Tibial artery (tissue), 4 donors: ENCODE data around the gene MYO10.

Experiments used
- DNase-seq, 2 donors: peaks; one replicate each; pipeline ENCODE4 v3.0.0-alpha.2; 2019
- H3K27ac ChIP-seq, 2 donors: fragments of 200-600 bp; sonication (generic) in 1 of 2; 1 replicate in 1 of 2; 2 replicates in 1 of 2; pipeline ENCODE4 v1.5.1; 2018 to 2019; ENCODE audit warnings: mild to moderate bottlenecking in 1 of 2
- H3K27me3 ChIP-seq, 2 donors: fragments of 200-600 bp; sonication (generic) in 1 of 2; one replicate each; pipeline versions ENCODE4 v1.5.1 to v1.6.0; 2016 to 2019
- H3K36me3 ChIP-seq, 3 donors: fragments of 200-600 bp; sonication (generic) in 2 of 3; one replicate each; pipeline ENCODE4 v1.5.1; 2016 to 2019; ENCODE audit warnings: mild to moderate bottlenecking in 2 of 3
- H3K4me1 ChIP-seq, 4 donors: fragments of 200-600 bp; sonication (generic) in 2 of 4; 1 replicate in 3 of 4; 2 replicates in 1 of 4; pipeline ENCODE4 v1.5.1; 2016 to 2019
- H3K4me3 ChIP-seq, 2 donors: fragments of 200-600 bp; sonication (generic) in 1 of 2; 1 replicate in 1 of 2; 2 replicates in 1 of 2; pipeline ENCODE4 v1.5.1; 2018 to 2019; ENCODE audit warnings: mild to moderate bottlenecking in 2 of 2
- H3K9me3 ChIP-seq, 3 donors: fragments of 200-600 bp; sonication (generic) in 1 of 3; one replicate each; pipeline ENCODE4 v1.5.1; 2016 to 2019
- intact Hi-C: fragments of 100-400 bp; cut with DNase I; formaldehyde crosslinking; loops from one replicate; pipeline ENCODE4 v1.15.0; 2023; ENCODE audit warnings: low total_unique reads
- TF ChIP-seq, protein P1 (sequence below), 2 experiments: fragments of 200-600 bp in 1 of 2; fragments of 450-650 bp in 1 of 2; IDR thresholded peaks; one replicate each; pipeline ENCODE4 v1.5.1; 2017 to 2019; ENCODE audit warnings: antibody characterized with exemption in 2 of 2, mild to moderate bottlenecking in 1 of 2, moderate library complexity in 1 of 2

Gene MYO10

GRCh38 chr5:16885635-16886365, 50.3 kb downstream of the MYO10 start:
- DNase-seq: no peak
- Histone ChIP-seq H3K9me3 (no peaks in the 10 kb centered on the region), H3K36me3 (no peaks in the 10 kb centered on the region), H3K4me3 (no peak overlapping the region), H3K27me3 (no peaks in the 10 kb centered on the region), H3K4me1 (peaks cover 0 to 95% (median 51%) of the 10 kb centered on the region in 4 donors), H3K27ac (peak overlapping the region; percentile 82 to 84)
- TF ChIP-seq, protein P1, sequence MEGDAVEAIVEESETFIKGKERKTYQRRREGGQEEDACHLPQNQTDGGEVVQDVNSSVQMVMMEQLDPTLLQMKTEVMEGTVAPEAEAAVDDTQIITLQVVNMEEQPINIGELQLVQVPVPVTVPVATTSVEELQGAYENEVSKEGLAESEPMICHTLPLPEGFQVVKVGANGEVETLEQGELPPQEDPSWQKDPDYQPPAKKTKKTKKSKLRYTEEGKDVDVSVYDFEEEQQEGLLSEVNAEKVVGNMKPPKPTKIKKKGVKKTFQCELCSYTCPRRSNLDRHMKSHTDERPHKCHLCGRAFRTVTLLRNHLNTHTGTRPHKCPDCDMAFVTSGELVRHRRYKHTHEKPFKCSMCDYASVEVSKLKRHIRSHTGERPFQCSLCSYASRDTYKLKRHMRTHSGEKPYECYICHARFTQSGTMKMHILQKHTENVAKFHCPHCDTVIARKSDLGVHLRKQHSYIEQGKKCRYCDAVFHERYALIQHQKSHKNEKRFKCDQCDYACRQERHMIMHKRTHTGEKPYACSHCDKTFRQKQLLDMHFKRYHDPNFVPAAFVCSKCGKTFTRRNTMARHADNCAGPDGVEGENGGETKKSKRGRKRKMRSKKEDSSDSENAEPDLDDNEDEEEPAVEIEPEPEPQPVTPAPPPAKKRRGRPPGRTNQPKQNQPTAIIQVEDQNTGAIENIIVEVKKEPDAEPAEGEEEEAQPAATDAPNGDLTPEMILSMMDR (IDR thresholded peaks at IDR 0.05): no peak
- intact Hi-C loops: no loop called here

DNA sequence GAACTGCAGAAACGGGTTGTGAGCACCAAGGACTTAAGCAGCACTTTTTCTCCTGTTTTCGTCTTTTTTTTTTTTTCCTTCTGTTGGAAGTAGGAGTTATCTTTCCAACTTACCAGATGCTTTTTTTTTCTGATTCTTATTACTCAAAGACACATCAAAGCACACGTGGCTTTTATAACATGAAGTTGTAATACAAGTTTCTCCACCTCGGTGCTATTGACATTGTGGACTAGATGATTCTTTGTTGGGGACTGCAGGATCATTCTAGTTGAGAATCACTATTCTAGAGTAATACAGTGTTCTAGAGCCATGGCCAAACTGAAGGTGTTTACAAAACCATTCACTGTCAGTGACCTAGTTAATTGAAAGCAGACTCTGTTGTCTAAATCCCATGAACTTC, 51.5 kb downstream of the MYO10 start:
- Histone ChIP-seq H3K9me3 (no peaks in the 10 kb centered on the region), H3K36me3 (no peaks in the 10 kb centered on the region), H3K4me1 (peaks cover 0 to 97% (median 59%) of the 10 kb centered on the region in 4 donors), H3K4me3 (no peak overlapping the region), H3K27me3 (no peaks in the 10 kb centered on the region), H3K27ac (peak overlapping the region; percentile 82 to 84)
- TF ChIP-seq, protein P1 (IDR thresholded peaks at IDR 0.05): no peak
- intact Hi-C loops: no loop called here
- no peak for DNase-seq

DNA sequence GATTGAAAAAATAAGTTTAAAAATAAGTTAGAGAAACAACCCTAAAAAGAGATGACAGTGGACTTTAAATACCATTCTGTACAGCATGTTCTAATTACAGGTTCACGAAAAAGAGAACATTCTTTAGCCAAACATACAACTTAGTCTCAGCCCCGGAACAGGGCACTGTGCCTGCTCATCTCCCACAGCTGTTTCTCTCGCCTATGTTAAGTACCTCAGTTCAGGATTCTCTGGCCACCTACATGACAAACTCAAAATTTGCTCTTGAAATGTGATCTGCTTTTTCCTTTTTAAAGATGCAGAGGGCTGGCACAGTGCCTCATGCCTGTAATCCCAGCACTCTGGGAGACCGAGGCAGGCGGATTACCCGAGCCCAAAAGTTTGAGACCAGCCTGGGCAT, 52.3 kb downstream of the MYO10 start:
- TF ChIP-seq, protein P1 (IDR thresholded peaks at IDR 0.05): no peak
- no peaks in the 10 kb centered on the region for H3K36me3 ChIP-seq
- H3K27me3 ChIP-seq: no peaks in the 10 kb centered on the region
- peak overlapping the region; percentile 82 to 84 for H3K27ac ChIP-seq
- no peak overlapping the region for H3K4me3 ChIP-seq
- peaks cover 0 to 97% (median 63%) of the 10 kb centered on the region in 4 donors for H3K4me1 ChIP-seq
- DNase-seq: no peak
- H3K9me3 ChIP-seq: no peaks in the 10 kb centered on the region
- intact Hi-C loops: no loop called here

GRCh38 chr5:16883176-16883575, 52.9 kb downstream of the MYO10 start:
- no peak overlapping the region for H3K4me3 ChIP-seq
- no peaks in the 10 kb centered on the region for H3K9me3 ChIP-seq
- DNase-seq: no peak
- no peaks in the 10 kb centered on the region for H3K36me3 ChIP-seq
- TF ChIP-seq, protein P1 (IDR thresholded peaks at IDR 0.05): no peak
- intact Hi-C loops: no loop called here
- H3K27ac ChIP-seq: peak overlapping the region; percentile 82 to 84
- H3K27me3 ChIP-seq: no peaks in the 10 kb centered on the region
- H3K4me1 ChIP-seq: peaks cover 0 to 94% (median 59%) of the 10 kb centered on the region in 4 donors

DNA sequence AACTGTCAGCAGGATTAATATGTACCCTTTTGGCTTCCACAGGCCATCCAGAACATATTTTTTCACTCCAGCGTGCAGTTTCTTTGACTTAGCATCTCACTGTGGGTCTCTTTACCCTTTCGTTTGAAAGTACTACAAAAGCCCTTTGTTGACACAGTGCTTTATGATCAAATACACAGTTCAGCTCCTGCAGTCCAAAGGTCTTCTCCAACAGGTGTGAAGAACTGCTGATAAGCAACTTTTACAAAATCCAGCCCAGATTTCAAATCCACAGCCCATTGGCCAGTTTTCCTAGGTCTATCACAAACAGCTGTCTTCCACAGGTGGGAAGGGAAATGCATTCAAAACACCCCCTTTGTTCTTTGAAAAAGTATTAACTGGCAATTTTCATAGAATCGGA, 54.8 kb downstream of the MYO10 start:
- Histone ChIP-seq H3K4me1 (peaks cover 0 to 81% (median 52%) of the 10 kb centered on the region in 4 donors), H3K36me3 (peaks cover 0 to 5% (median 0%) of the 10 kb centered on the region in 3 donors), H3K27ac (peak overlapping the region; percentile 82 to 84), H3K27me3 (no peaks in the 10 kb centered on the region), H3K9me3 (no peaks in the 10 kb centered on the region), H3K4me3 (no peak overlapping the region)
- TF ChIP-seq, protein P1 (IDR thresholded peaks at IDR 0.05): no peak
- DNase-seq: no peak
- intact Hi-C loops: no loop called here
